NCI-H2081 treated with DMSO at 0.1 percent for 48 hours (cell line): ENCODE results near the gene FZD10.

Source experiments
- DNase-seq: peaks from one replicate; lab custom pipeline; 2025; lab: John Stamatoyannopoulos, UW

FZD10 gene

DNA sequence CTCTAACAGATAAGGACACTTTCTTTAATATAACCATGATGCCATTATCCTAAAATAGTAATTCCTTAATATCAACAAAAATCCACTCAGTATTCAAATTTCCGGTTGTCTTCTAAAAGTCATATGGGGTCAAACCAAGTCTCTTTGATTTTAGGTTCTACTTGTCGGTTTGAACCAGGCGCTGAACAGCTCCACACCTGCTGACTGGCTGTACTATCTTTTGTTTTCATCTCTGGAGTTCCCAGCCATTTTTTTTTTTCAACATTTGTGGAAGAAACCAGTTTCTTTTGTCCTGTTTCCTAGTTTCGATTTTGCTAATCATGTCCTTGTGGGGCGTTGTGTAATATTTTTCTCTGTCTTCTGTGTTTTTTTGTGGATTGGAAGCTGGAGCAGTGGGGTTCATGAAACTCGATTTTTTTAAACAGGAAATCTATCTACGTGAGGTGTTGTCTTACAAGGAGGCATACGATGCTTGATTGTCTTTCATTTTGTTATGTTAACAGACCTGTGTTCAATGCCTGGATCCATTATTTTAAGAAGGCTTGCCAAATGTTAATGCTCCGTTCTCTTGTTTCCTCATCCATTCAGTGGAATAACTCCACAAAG, 50.2 kb downstream of the FZD10 start:
- DNase-seq = no peak

DNA sequence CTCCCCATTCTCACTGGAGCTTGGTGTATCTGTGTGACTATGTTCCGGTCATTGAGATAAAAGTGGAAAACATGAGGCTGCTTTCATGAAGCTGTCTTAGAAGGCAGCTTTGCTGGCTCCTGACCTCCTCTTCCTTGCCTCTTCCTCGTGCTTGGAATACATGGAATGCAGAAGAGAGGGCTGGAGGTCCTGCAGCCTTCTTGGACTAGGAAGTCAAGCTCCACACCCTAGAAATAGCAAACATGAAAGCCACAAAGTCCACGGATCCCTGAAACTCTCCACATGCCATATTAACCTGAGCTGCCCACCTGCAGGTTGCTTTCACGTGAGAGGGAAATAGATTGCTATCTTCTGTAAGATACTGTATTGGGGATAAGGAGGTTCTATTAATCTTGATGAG, 51.0 kb downstream of the FZD10 start:
- no peak for DNase-seq

DNA sequence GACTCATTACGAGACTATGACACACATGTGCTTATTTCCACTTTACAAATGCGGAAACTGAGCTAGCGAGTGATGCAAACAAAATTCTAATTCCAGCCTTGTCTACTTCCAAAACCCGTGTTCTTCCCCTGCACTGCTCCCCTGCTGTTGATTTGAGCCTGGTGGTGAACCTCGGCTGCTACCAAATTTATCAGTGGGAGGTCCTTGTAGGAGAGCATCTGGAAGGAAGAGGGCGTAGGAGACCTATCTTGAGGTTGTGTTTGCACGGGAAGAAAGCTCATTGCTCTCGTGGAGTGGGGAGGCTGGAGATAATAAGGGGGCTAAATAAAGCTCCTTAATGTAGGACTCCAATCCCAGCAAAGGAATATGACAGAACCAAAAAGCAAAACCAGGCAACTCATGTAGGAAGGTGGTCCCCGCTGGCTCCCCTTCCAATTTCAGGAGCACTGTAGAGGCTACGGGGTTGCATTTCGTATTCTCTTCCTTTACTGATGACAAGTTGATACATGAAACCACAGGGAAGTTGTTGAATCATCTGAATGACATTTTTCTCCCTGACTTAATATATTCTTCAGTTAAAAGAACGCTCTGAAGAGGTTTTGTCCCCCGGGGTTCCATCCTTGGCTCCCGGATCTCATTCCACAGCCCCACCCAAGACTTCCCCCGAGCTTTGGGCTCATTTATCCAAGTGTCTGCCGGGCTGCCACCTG, 52.6 kb downstream of the FZD10 start:
- no peak for DNase-seq
